Skeletal muscle tissue (tissue), 4 donors: ENCODE measurements around the gene F2RL3. TPM values are rescaled to one million over a fixed set of nuclear protein-coding genes. Genes with fewer than 3 reads are reported as not detected.

ENCODE experiments used
- H3K27ac ChIP-seq: one replicate; pipeline ENCODE4 v1.7.0; 2013; ENCODE audit warnings: mild to moderate bottlenecking, low read depth, low read length, inconsistent platforms
- H3K27me3 ChIP-seq, 3 donors: one replicate each; pipeline ENCODE4 v1.7.0; 2013; ENCODE audit warnings: low read length in 3 of 3; ENCODE audit not compliant: control insufficient read depth in 3 of 3, insufficient read depth in 3 of 3
- H3K36me3 ChIP-seq, 3 donors: one replicate each; pipeline ENCODE4 v1.7.0; 2013; ENCODE audit warnings: low read length in 3 of 3; ENCODE audit not compliant: control insufficient read depth in 3 of 3, insufficient read depth in 3 of 3
- H3K4me1 ChIP-seq, 3 donors: one replicate each; pipeline ENCODE4 v1.7.0; 2013; ENCODE audit warnings: low read length in 3 of 3, mild to moderate bottlenecking in 3 of 3; ENCODE audit not compliant: control insufficient read depth in 3 of 3, insufficient read depth in 3 of 3
- H3K4me3 ChIP-seq, 3 donors: one replicate each; pipeline ENCODE4 v1.7.0; 2013; ENCODE audit warnings: low read length in 3 of 3
- H3K9ac ChIP-seq, 3 donors: one replicate each; pipeline ENCODE4 v1.7.0; 2013; ENCODE audit warnings: low read length in 3 of 3, mild to moderate bottlenecking in 3 of 3, moderate library complexity in 2 of 3, low read depth in 1 of 3
- H3K9me3 ChIP-seq, 3 donors: one replicate each; pipeline ENCODE4 v1.7.0; 2013; ENCODE audit warnings: low read length in 3 of 3; ENCODE audit not compliant: control insufficient read depth in 3 of 3
- total RNA-seq: library from RNA; depleted of rRNA; stranded (reverse); fragments of >200 nt; gene quantifications from one replicate; pipeline ENCODE4 v1.2.3, GENCODE V29; 2014
- donor health status: Osteomylitis.

Gene F2RL3
- total RNA-seq = 0.52 TPM

DNA sequence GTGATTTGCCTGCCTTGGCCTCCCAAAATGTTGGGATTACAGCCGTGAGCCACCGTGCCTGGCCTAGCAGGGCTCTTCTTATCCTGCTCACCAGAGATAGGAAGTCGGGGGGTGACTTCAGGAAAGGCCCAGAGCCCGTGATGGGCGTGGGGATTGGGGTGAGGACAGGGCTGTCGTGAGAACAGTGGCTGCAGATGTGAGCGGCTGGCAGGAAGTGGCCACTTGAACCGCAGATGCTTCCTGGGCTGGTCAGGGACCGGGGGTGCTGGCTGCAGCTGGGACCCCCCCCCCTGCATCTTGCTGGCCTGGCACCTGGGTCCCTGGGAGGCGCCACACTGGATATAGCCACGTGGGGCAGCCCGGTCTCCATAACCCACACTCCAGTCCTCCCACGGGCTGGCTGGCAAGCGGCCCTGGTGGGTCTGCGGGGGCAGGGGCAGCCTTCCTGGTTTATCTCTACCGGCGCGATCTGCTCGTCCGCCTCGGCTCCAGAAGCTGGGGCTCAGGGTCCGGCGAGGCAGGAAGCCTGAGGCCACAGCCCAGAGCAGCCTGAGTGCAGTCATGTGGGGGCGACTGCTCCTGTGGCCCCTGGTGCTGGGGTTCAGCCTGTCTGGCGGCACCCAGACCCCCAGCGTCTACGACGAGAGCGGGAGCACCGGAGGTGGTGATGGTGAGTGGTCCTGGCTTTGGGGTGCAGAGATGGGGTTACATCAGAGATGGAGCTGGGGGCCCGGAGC, at the start of gene F2RL3:
TSS of gene F2RL3 (plus strand) at position 371 of the 737 bp plus-strand sequence. CDS start at position 562, 191 bp downstream.
- Histone ChIP-seq H3K27ac (no peak within 1 kb of the TSS), H3K9ac (no peak within 1 kb of the TSS), H3K36me3 (no peaks in the 10 kb centered on the region), H3K4me1 (peaks cover 7 to 16% (median 15%) of the 10 kb centered on the region in 3 donors), H3K4me3 (no peak within 1 kb of the TSS), H3K9me3 (no peaks in the 10 kb centered on the region), H3K27me3 (peaks cover 9 to 22% (median 14%) of the 10 kb centered on the region in 3 donors)

GRCh38 chr19:16841391-16841926, 47.3 kb upstream of the F2RL3 start:
- Histone ChIP-seq H3K4me1 (peaks cover 0 to 2% (median 0%) of the 10 kb centered on the region in 3 donors), H3K9ac (no peak overlapping the region), H3K27me3 (no peaks in the 10 kb centered on the region), H3K4me3 (no peak overlapping the region), H3K27ac (no peak overlapping the region), H3K9me3 (no peaks in the 10 kb centered on the region), H3K36me3 (peaks cover 49 to 60% (median 57%) of the 10 kb centered on the region in 3 donors)

- H3K9me3 ChIP-seq = no peaks in the 10 kb centered on the region
- no peaks in the 10 kb centered on the region for H3K27me3 ChIP-seq
- H3K36me3 ChIP-seq = peaks cover 58 to 74% (median 61%) of the 10 kb centered on the region in 3 donors
- no peak overlapping the region for H3K4me3 ChIP-seq
- H3K9ac ChIP-seq = no peak overlapping the region
- H3K4me1 ChIP-seq = no peaks in the 10 kb centered on the region
- H3K27ac ChIP-seq = no peak overlapping the region
These were observed 41.9 kb upstream of the F2RL3 start for GRCh38 chr19:16846901-16847300.

DNA sequence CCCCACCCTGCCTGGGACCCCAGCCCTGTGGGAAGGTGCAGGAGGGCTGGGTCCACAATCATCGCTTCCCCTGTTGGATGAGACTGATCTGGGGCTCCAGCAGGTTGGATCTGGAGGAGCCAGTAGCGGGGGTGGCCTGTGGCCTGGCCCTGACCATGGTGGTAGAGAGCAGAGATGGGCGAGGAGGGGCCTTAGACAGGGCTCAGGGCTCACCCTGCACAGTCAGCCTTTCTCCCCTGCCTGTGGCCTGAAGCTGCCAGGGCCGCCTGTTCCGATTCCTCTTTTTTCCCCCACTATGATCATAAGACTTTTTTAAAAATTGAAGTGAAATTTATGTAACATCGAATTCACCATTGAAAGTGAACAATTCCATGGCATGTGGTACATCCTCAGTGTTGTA, 41.4 kb upstream of the F2RL3 start:
- H3K27me3 ChIP-seq = no peaks in the 10 kb centered on the region
- H3K36me3 ChIP-seq = peaks cover 60 to 76% (median 64%) of the 10 kb centered on the region in 3 donors
- H3K4me1 ChIP-seq = no peaks in the 10 kb centered on the region
- H3K9me3 ChIP-seq = no peaks in the 10 kb centered on the region
- no peak overlapping the region for H3K9ac ChIP-seq
- no peak overlapping the region for H3K4me3 ChIP-seq
- no peak overlapping the region for H3K27ac ChIP-seq

GRCh38 chr19:16849168-16849567, 39.6 kb upstream of the F2RL3 start:
- H3K27me3 ChIP-seq = no peaks in the 10 kb centered on the region
- H3K4me3 ChIP-seq = no peak overlapping the region
- H3K4me1 ChIP-seq = no peaks in the 10 kb centered on the region
- peaks cover 66 to 78% (median 72%) of the 10 kb centered on the region in 3 donors for H3K36me3 ChIP-seq
- no peaks in the 10 kb centered on the region for H3K9me3 ChIP-seq
- H3K27ac ChIP-seq = no peak overlapping the region
- H3K9ac ChIP-seq = no peak overlapping the region

- Histone ChIP-seq H3K27ac (no peak overlapping the region), H3K36me3 (peaks cover 67 to 84% (median 75%) of the 10 kb centered on the region in 3 donors), H3K9me3 (no peaks in the 10 kb centered on the region), H3K27me3 (no peaks in the 10 kb centered on the region), H3K9ac (no peak overlapping the region), H3K4me3 (no peak overlapping the region), H3K4me1 (no peaks in the 10 kb centered on the region)
These were observed 38.7 kb upstream of the F2RL3 start for GRCh38 chr19:16850133-16850532.

DNA sequence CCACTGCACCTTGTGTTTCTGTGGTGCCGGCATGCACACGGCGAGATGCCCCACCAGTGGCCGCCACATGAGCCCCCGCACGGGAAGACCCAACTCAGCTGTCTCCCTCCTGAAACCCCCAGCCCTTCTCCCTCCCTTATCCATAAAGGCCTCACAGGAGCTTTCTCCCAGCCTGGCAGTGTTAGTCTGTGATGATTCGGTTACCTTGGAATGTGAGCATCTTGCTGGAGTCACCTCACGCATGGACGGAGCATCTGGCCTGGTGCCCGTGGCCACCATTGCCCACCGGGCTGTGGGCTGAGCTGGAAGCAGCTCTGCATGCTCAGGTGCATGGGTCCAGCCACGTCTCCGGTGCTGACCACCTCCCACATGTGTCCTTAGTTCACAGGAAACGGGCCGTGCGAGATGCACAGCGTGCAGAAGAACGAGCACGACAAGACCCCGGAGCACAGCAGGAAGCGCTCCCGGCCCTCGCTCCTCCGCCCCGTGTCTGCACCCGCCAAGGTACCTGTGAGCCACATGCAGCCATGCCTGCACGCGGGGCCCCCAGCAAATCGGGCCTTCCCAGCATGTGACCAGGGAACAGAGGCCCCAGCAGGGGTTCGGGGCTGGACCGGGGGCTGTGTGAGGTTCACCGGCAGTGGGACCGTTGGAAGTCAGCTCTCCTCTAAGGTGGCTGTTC, 37.6 kb upstream of the F2RL3 start:
- no peak overlapping the region for H3K9ac ChIP-seq

DNA sequence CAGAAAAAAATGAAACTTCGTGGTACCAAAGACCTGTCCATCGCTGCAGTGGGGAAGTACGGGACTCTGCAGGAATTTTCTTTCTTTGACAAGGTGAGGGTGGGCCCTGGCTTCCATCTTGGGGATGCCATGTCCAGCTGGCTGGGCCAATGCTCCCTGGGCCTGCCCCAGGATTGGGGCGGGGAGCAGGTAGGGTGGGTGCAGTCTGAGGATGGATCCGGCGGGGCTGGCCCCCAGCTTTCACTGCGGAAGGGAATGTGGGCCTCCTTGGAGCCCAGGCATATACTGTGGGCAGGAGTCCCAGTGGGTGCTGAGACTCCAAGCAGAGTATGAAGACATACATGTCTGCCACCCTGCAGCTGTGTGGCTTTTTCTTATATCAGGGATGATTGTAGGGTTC, 35.7 kb upstream of the F2RL3 start:
- Histone ChIP-seq H3K36me3 (peaks cover 52 to 63% (median 61%) of the 10 kb centered on the region in 3 donors), H3K9me3 (no peaks in the 10 kb centered on the region), H3K4me1 (no peaks in the 10 kb centered on the region), H3K4me3 (no peak overlapping the region), H3K9ac (no peak overlapping the region), H3K27me3 (no peaks in the 10 kb centered on the region), H3K27ac (no peak overlapping the region)

More for the DNA sequence above, 37.6 kb upstream of the F2RL3 start:
- no peak overlapping the region for H3K4me3 ChIP-seq
- H3K4me1 ChIP-seq = no peaks in the 10 kb centered on the region
- H3K9me3 ChIP-seq = no peaks in the 10 kb centered on the region
- H3K27me3 ChIP-seq = no peaks in the 10 kb centered on the region
- H3K36me3 ChIP-seq = peaks cover 66 to 76% (median 75%) of the 10 kb centered on the region in 3 donors
- no peak overlapping the region for H3K27ac ChIP-seq

DNA sequence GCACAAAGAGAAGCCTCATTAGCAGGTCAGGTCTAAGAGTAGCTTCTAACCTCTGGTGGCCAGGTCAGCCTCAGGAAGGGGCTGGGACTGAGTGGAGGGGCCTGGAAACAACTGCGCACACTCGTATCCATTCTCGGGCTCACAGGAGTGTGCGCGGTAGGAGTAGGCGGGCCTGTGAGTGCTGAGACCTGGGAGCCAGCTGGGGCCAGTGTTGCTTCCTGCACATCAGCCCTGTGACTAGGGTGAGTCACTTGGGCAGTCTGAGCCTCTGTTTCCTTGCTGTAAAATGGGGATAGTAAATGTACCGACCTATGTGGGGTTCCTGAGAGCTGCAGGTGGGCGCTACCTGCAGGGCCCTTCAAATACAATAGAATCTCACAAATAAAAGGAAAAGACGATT, 32.7 kb upstream of the F2RL3 start:
- Histone ChIP-seq H3K36me3 (peaks cover 43 to 47% (median 45%) of the 10 kb centered on the region in 3 donors), H3K4me1 (no peaks in the 10 kb centered on the region), H3K27ac (no peak overlapping the region), H3K4me3 (no peak overlapping the region), H3K27me3 (no peaks in the 10 kb centered on the region), H3K9ac (no peak overlapping the region), H3K9me3 (no peaks in the 10 kb centered on the region)

GRCh38 chr19:16859626-16860025, 29.2 kb upstream of the F2RL3 start:
- Histone ChIP-seq H3K27ac (no peak overlapping the region), H3K36me3 (peaks cover 25 to 35% (median 30%) of the 10 kb centered on the region in 3 donors), H3K9me3 (no peaks in the 10 kb centered on the region), H3K4me1 (no peaks in the 10 kb centered on the region), H3K4me3 (no peak overlapping the region), H3K27me3 (no peaks in the 10 kb centered on the region), H3K9ac (no peak overlapping the region)
